Esophagus squamous epithelium (tissue), 5 donors: Measurements from ENCODE around the gene NRARP. TPM values are rescaled to one million over a fixed set of nuclear protein-coding genes. Genes with fewer than 3 reads are reported as not detected.
A peak's percentile ranks its signal among the peaks of the same experiment; 100 is the strongest.

ENCODE experiments used
- DNase-seq: peaks from one replicate; lab custom pipeline; 2025; lab: John Stamatoyannopoulos, UW
- H3K27ac ChIP-seq, 4 donors: fragments of 200-600 bp; sonication (generic); one replicate each; pipeline ENCODE4 v1.5.1; 2016 to 2019; ENCODE audit warnings: mild to moderate bottlenecking in 1 of 4
- H3K27me3 ChIP-seq, 4 donors: fragments of 200-600 bp; sonication (generic); 1 replicate in 3 of 4; 2 replicates in 1 of 4; pipeline versions ENCODE4 v1.5.1 to v1.6.0; 2017 to 2021; ENCODE audit warnings: antibody characterized with exemption in 1 of 4
- H3K36me3 ChIP-seq, 3 donors: fragments of 200-600 bp; sonication (generic); one replicate each; pipeline ENCODE4 v1.5.1; 2016 to 2019
- H3K4me1 ChIP-seq, 3 donors: fragments of 200-600 bp; sonication (generic); one replicate each; pipeline ENCODE4 v1.5.1; 2017 to 2019
- H3K4me3 ChIP-seq, 4 donors: fragments of 200-600 bp; sonication (generic); 1 replicate in 3 of 4; 2 replicates in 1 of 4; pipeline ENCODE4 v1.5.1; 2016 to 2019; ENCODE audit warnings: mild to moderate bottlenecking in 2 of 4, moderate library complexity in 1 of 4
- H3K9me3 ChIP-seq, 3 donors: fragments of 200-600 bp; sonication (generic); one replicate each; pipeline ENCODE4 v1.5.1; 2016 to 2019
- CTCF ChIP-seq, 6 experiments: fragments of 450-650 bp in 4 of 6; fragments of 200-600 bp in 2 of 6; sonication (generic) in 2 of 6; IDR thresholded peaks; one replicate each; pipeline ENCODE4 v1.5.1; 2016 to 2019; ENCODE audit warnings: antibody characterized with exemption in 6 of 6, mild to moderate bottlenecking in 4 of 6, moderate library complexity in 4 of 6
- POLR2A ChIP-seq, 4 donors: fragments of 450-650 bp; IDR thresholded peaks; one replicate each; pipeline ENCODE4 v1.6.1; 2017; ENCODE audit warnings: antibody characterized with exemption in 4 of 4, mild to moderate bottlenecking in 4 of 4, moderate library complexity in 3 of 4
- WGBS, 2 donors: methylation state at CpG; one replicate each; pipeline ENCODE4 v1.1.5; 2018; 5-methylcytosine and 5-hydroxymethylcytosine counted together
- intact Hi-C: fragments of 100-400 bp; cut with DNase I; formaldehyde crosslinking; loops from one replicate; pipeline ENCODE4 v1.15.0; 2022
- total RNA-seq, 4 donors: library from RNA; depleted of rRNA; stranded (reverse); fragments of >200 nt; gene quantifications; one replicate each; pipeline ENCODE4 v1.1.0, GENCODE V29; 2016
- donor health status: DM: yes; HTN: yes; CAD: no.

The NRARP gene
- total RNA-seq, 4 donors from 2014 or later = 19.6 to 33.9 (median 27.5) TPM

- H3K4me3 ChIP-seq = peak overlapping the region in 3 of 4 donors; percentile 8 to 24 (median 11)
- H3K27ac ChIP-seq = no peak overlapping the region
- H3K4me1 ChIP-seq = peaks cover 17 to 51% (median 21%) of the 10 kb centered on the region in 3 donors
- H3K27me3 ChIP-seq = peaks cover 0 to 67% (median 1%) of the 10 kb centered on the region in 4 donors
- WGBS, 2 donors = 37 to 59% methylated on average over 20 to 26 of the region's 29 CpGs
- TF ChIP-seq CTCF (IDR thresholded peaks at IDR 0.05) = no peak
- TF ChIP-seq POLR2A (IDR thresholded peaks at IDR 0.05) = no peak
- peaks cover 0 to 7% (median 5%) of the 10 kb centered on the region in 3 donors for H3K9me3 ChIP-seq
- intact Hi-C loops = loop anchor here (10.0 kb wide), 1 partner anchor 141 kb away; no protein-coding TSS in a partner anchor
- DNase-seq = no peak
- H3K36me3 ChIP-seq = peaks cover 0 to 6% (median 0%) of the 10 kb centered on the region in 3 donors
Observed at GRCh38 chr9:137293482-137294090, 8.5 kb downstream of the NRARP start.

- H3K4me1 ChIP-seq = peaks cover 15 to 46% (median 21%) of the 10 kb centered on the region in 3 donors
- H3K36me3 ChIP-seq = peaks cover 0 to under 1% (median 0%) of the 10 kb centered on the region in 3 donors
- TF ChIP-seq POLR2A (IDR thresholded peaks at IDR 0.05) = no peak
- no peak for TF ChIP-seq CTCF (IDR thresholded peaks at IDR 0.05)
- H3K27ac ChIP-seq = no peak overlapping the region
- H3K4me3 ChIP-seq = no peak overlapping the region
- WGBS, 2 donors = 55 to 67% methylated on average over 7 to 8 of the region's 15 CpGs
- peaks cover 0 to 62% (median 1%) of the 10 kb centered on the region in 4 donors for H3K27me3 ChIP-seq
- no peak for DNase-seq
- peaks cover 0 to 7% (median 5%) of the 10 kb centered on the region in 3 donors for H3K9me3 ChIP-seq
- intact Hi-C loops = loop anchor here (10.0 kb wide), 1 partner anchor 142 kb away; no protein-coding TSS in a partner anchor
Observed at GRCh38 chr9:137293094-137293481, 9.0 kb downstream of the NRARP start.

GRCh38 chr9:137286975-137287383 lies 15.1 kb downstream of the NRARP start:
- 52 to 75% methylated on average over 7 to 10 of the region's 14 CpGs for WGBS, 2 donors
- peaks cover 0 to 14% (median 0%) of the 10 kb centered on the region in 3 donors for H3K36me3 ChIP-seq
- peaks cover 0 to 2% (median 0%) of the 10 kb centered on the region in 4 donors for H3K27me3 ChIP-seq
- no peak overlapping the region for H3K27ac ChIP-seq
- no peaks in the 10 kb centered on the region for H3K9me3 ChIP-seq
- no peak for DNase-seq
- intact Hi-C loops = no loop called here
- H3K4me3 ChIP-seq = no peak overlapping the region
- H3K4me1 ChIP-seq = no peaks in the 10 kb centered on the region
- TF ChIP-seq POLR2A (IDR thresholded peaks at IDR 0.05) (no peak), CTCF (IDR thresholded peaks at IDR 0.05) (peak in 5 of 6 experiments; percentile 44 to 78 (median 61))

DNA sequence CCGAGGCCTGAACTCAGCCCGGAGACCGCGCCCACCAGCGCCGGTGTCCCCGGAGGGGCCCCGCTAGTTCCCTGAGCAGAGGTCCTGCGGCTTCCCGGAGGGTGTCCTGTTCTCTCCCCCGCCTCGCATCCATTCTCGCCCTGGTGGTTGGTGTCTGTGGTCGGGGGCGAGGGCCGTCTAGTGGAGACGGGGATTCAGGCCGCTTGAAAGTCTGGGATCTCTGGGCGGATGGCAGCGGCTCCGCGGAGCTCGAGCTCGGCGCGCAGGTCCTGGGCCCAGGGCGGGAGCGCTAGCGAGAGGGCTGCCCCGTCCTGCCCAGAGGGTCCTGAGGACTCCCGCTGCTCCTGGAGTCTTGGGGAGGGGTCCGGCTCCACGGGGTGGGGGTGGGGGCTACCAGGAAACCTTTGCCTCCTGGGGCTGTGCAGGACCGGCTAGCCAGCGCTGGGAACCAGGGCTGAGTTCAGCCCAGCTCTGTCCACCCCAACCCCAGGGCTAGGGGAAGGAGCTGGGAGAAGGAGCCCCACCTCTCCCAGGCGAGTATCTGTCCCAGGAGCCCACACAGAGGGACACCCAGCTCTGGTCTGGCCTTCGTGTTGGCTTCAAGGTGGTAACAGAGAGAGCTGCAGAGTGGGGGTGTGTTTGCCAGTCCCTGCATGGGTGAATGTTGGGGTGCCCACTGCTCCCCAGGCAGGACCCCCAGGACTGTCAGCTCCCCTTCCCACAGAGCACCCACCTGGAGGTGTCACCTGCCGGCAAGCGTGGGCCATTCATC lies 20.5 kb downstream of the NRARP start:
- peaks cover 0 to 50% (median 0%) of the 10 kb centered on the region in 4 donors for H3K27me3 ChIP-seq
- no peak for TF ChIP-seq POLR2A (IDR thresholded peaks at IDR 0.05)
- TF ChIP-seq CTCF (IDR thresholded peaks at IDR 0.05) = no peak
- H3K27ac ChIP-seq = no peak overlapping the region
- intact Hi-C loops = no loop called here
- peaks cover 16 to 42% (median 31%) of the 10 kb centered on the region in 3 donors for H3K4me1 ChIP-seq
- H3K9me3 ChIP-seq = no peaks in the 10 kb centered on the region
- H3K4me3 ChIP-seq = peak overlapping the region in 1 of 4 donors; percentile 48
- H3K36me3 ChIP-seq = peaks cover 0 to 43% (median 0%) of the 10 kb centered on the region in 3 donors
- WGBS, 2 donors = 62 to 66% methylated on average over 2 to 7 of the region's 39 CpGs
- DNase-seq = no peak
